Spleen (tissue), 7 donors: Measurements from ENCODE around the gene CHCHD1.

Experiments used
- CTCF ChIP-seq, 11 experiments: fragments of 200-600 bp in 7 of 11; fragments of 450-650 bp in 4 of 11; sonication (generic) in 4 of 11; IDR thresholded peaks in 8 of 11; conservative IDR thresholded peaks in 3 of 11; 1 replicate in 7 of 11; 2 replicates in 4 of 11; pipeline versions ENCODE4 v1.4.0 to v1.8.0; 2016 to 2021; ENCODE audit warnings: antibody characterized with exemption in 11 of 11, inconsistent platforms in 4 of 11, mild to moderate bottlenecking in 1 of 11
- POLR2AphosphoS5 ChIP-seq, 3 donors: sonication (generic); formaldehyde crosslinking; IDR thresholded peaks; one replicate each; pipeline ENCODE4 v1.5.1; 2017; ENCODE audit warnings: antibody characterized with exemption in 3 of 3
- donor health status: DM: no; HTN: no; CAD: no; lungs with moderate emphysema.
- donor health status: DM: no; HTN: no; CAD: no.
- donor health status: DM: no; HTN: no; CAD: no.

DNA sequence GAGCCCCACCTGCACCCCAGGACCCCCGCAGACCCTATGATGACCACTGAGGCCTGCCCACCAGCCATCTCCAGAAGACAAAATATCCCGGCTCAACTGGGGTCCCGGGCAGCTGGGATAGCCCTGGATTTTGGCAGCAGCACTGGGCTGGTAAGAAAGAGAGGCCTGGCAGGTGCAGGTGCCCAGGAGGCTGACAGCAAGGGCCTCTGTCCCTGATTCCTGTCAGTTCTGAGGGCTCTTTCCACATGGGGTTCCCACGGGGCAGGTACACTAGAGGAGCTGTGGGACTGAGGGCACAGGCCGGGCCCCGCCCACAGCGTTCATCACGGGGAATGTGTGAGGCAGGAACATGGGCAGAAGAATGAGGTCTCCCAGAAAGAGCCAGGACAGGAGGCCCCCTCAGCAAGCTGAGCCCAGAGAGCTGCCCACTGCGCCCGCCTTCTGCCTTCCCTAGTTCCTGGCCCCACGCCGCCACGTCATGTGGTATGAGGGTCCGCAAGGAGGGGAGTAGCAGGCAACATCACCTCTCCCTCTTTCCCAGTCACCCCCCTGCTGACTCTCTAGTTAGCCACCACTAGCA is 42.4 kb downstream of the CHCHD1 start:
- TF ChIP-seq CTCF (IDR thresholded peaks at IDR 0.05 in 8 of 11, conservative IDR thresholded peaks at IDR 0.05 in 3 of 11) (no peak), POLR2AphosphoS5 (IDR thresholded peaks at IDR 0.05) (no peak)
